Left renal cortex interstitium (tissue), 4 donors: ENCODE results near the gene LYST. TPM values are rescaled to one million over a fixed set of nuclear protein-coding genes. Genes with fewer than 3 reads are reported as not detected.
"Not testable (repeated sequence)": the region's sequence is repeated elsewhere in the genome, so short reads cannot be mapped to it uniquely, and the experiment has no call there.

Experiments
- DNase-seq, 4 donors: peaks; one replicate each; pipeline ENCODE4 v3.0.0-alpha.2; 2013; ENCODE audit warnings: low read depth in 4 of 4, low spot score in 2 of 4, missing footprints in 1 of 4
- polyA plus RNA-seq, 4 donors: library from polyadenylated mRNA; unstranded; fragments of 120-200 nt; gene quantifications; one replicate each; pipeline ENCODE4 v1.2.1, GENCODE V29; 2013; ENCODE audit not compliant: insufficient read length in 4 of 4

LYST gene
- polyA plus RNA-seq, 4 donors: 9.9 to 12.7 (median 11.7) TPM

DNA sequence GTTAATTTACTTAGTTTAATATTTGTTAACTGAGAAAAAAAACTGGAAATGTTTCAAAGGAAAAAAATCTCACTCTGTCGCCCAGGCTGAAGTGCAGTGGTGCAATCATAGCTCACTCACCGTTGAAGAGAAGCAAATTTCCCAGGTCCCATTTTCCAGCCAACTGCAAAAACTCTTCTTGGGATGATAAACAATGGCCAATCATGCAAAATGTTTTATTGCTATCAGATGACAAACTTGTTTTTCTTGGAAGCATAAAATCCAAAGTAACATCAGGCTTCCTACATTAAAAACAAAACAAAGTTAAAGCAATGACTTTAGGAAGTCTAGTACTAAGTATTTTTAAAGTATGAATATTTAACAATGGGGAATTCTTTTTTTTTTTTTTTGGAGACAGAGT is 84.9 kb downstream of the LYST start:
- DNase-seq: no peak

DNA sequence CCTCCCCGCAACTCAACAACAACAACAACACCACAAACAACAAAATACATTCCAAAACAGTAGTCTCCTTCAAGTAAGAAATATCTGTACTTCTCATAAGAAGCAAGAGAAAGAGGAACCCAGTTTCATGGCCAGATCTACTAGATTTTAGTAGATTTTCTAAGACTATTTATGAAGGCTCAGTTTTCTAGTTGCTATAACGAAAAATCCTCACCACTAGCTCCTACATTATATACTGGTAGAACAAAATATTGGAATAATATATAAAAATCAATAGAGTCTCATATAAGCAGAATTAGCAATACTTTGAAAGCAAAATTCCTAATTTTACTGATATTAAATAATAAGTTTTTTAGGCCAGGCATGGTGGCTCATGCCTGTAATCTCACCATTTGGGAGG is 86.9 kb downstream of the LYST start:
- no peak for DNase-seq

DNA sequence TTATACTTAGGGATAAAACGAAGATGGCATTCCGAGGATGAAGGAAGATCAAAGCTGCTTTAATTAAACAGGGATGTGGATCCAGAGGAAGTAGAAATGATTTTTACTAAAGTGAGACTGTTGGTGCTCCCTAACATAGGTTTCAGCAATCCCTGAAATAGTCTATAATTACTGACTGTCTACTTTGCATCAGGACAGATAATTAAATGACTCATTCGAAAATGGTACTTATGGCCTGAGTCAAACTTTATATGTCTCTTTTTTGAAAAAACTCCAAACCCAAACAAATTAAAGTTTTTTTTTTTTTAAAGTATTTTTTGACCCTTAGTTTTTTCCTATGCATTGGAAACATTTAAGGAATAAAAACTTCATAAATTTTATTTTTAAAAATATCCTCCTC is 90.3 kb downstream of the LYST start:
- no peak for DNase-seq

GRCh38 chr1:235775246-235775860 is 91.4 kb downstream of the LYST start:
- no peak for DNase-seq

- DNase-seq: no peak
These were observed 98.9 kb downstream of the LYST start for GRCh38 chr1:235767795-235768194.

DNA sequence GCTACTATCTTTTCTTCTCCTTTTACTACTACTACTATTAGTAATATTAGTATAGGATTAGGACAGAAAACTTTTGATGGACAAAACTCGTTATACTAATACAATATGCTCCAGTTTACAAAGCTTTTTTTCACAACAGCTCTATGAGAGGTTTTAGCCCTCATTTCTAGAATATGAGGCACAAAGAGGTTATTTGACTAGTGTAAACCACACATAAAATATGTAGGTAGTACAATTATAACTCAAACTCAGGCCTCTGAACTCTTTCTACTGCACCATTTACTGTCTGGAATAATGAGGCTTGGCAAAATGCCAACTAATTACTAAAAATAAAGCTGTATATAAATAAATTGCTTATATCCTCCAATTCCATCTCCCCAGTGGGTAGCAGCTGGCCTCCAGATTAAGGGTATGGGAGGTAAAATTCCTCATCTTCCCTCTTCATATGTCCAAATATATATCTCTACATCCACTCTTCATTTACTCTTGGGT is 99.9 kb downstream of the LYST start:
- no peak for DNase-seq

DNA sequence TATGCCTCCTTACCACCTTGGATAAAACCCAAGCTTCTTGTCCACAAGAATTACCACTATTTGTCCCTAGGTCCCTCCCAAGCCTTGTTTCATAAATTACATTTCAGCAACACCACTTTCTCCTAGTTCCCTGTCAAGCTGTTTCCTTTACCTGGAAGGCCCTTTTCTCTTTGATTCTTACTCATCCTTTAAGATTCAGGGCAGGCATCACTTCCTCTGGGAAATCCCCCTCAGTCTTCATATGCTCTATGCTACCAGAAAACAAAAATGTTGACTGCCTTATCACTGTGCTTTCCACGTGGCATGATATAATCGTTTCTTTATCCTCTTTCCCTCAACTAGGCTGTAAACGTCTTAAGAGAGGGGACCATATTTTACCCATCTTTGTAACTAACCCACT is 102.7 kb downstream of the LYST start:
- no peak for DNase-seq

GRCh38 chr1:235759336-235759735 is 107.4 kb downstream of the LYST start:
- no peak for DNase-seq

- DNase-seq: no peak
These were observed 107.8 kb downstream of the LYST start for GRCh38 chr1:235758931-235759330.

- DNase-seq: no peak
These were observed 109.1 kb downstream of the LYST start for GRCh38 chr1:235757587-235758096.

- DNase-seq: not testable (repeated sequence)
These were observed 112.5 kb downstream of the LYST start for GRCh38 chr1:235754186-235754585.

DNA sequence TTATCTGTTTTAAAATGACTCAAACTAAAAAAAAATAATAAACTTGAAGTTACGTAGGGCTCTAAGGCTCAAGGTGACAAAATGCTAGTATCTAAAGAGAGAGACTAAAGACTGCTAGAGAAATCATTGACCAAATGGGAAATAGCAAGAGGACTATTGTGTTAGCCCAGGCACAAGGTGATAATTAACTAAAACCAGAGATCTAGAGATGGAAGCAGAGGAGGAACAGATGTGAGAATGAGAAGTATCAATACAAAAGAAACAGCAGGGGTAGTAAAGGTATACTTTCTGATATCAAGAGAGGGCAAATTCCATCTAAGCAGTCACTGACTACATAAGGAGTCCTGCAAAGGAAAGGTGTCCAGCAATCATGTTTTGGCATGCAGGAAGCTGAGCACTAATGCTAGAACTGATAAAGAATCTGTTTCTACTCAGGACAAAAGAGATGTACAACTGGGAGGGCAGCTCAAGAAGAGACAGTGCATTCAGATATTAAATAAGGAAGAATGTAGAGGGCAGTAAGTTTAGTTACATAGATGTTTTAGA is 116.9 kb downstream of the LYST start:
- no peak for DNase-seq

- DNase-seq: no peak
These were observed 118.0 kb downstream of the LYST start for GRCh38 chr1:235748747-235749146.

DNA sequence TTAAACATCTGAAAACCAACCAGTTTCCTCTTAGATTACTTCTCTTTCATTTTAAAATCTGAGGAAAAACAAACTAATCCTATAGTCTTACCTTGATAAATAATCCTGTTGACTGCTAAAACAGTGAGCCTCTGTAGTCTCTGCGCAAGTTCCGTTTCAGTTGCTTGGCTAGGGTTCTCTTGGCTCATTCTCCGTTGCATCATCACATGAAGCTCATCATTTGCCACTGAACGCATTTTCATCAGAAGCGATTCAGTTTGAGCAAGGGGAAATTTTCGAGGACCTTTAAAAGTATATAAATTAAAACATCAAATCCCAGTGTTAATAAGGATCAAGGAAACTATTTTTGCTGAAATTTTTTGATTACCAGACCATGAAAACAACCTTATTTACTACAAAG is 120.5 kb downstream of the LYST start:
- no peak for DNase-seq

- DNase-seq: no peak
These were observed 121.1 kb downstream of the LYST start for GRCh38 chr1:235745503-235746136.

DNA sequence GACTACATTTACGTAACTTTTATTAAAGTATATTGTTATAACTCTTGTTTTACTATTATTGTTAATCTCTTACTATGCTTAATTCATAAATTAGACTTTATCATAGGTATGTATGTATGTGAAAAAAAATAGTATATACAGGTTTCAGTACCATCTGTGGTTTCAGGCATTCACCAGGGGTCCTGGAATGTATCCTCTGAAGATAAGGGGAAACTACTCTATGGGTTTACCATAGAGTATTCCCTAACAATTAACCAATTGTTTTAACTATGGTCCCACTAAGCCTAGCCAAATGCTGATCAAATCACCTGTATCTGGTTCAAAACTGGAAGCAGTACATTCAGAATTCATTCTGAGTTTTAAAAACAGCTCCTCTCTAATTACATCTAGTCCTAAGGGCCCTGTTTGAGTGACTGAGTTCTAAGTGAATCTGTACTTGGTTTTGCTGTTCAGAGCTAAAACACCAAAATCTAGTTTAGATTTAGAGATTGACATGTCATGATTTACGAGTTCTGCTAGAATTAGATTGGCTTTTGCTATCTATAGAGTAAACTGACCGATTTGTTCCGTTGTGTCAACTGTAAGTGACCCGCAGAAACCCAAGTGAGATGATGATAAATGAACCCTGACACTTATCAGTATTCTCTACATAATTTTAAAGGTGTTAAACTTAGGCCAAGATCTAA is 123.6 kb downstream of the LYST start:
- no peak for DNase-seq

GRCh38 chr1:235741294-235741693 is 125.4 kb downstream of the LYST start:
- no peak for DNase-seq

DNA sequence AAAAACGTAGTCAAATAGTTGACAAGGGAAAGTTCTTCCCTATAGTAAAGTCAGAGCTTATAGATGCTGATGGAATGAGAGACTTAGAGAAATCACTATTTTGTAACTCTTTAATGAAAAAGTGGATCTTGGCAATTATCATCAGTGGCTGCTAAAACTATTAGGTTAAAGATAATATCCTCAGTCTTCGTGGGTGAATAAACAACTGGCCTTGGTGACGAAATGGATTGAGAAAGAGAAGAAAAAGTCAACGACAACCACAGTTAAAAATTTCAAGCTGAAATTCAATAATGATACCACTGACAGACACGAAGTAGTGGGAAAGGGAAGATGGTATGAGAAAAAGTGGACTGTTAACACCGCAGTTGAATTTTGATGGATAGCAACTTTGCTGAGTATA is 127.1 kb downstream of the LYST start:
- DNase-seq: no peak

DNA sequence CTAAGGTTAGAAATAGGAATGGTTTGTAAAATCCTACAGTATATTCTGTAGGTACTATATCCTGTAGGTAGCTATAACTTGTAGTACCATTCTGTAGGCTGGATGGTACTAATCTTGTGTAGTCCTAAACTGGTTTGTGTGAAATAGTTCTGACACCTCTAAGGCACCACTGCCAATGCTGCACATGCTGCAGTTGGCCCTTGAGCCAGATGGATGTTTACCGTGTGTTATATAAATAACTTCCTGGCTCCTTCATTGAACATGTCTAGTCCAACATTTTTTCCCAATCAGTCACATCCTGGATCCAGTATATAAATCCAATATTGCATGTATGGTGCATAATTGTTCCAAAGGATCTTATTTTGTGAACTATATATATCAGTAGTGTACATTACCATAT is 127.6 kb downstream of the LYST start:
- DNase-seq: no peak

GRCh38 chr1:235737751-235738150 is 129.0 kb downstream of the LYST start:
- DNase-seq: no peak

GRCh38 chr1:235736263-235736662 is 130.4 kb downstream of the LYST start:
- no peak for DNase-seq
